Fibroblast of skin of left biceps (primary cell): ENCODE data around the gene GSTT2B.
"Not testable (repeated sequence)": the region's sequence is repeated elsewhere in the genome, so short reads cannot be mapped to it uniquely, and the experiment has no call there.

Source experiments
- DNase-seq, 2 experiments: peaks; one replicate each; pipeline ENCODE4 v3.0.0-alpha.2; 2013; ENCODE audit warnings: low read depth in 2 of 2

The GSTT2B gene

GRCh38 chr22:23986089-23986488 lies 25.1 kb upstream of the GSTT2B start:
- not testable (repeated sequence) for DNase-seq

DNA sequence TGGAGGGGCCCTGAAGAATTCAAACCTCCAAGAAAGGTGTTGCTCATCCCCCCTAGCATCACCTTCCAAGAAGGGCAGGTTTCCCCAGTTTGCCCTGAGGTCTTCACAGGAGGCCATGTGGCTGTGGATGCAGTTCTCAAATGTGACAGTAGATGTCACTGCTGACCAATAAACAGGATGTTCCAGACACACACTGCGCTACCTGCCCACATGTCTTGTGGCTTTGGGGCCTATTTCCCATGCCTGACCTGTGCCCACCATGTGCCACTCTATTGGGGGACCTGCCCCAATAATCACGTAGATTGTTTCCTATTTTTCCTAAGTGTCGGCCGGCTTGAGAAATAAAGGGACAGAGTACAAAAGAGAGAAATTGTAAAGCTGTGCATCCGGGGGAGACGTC lies 23.4 kb upstream of the GSTT2B start:
- no peak for DNase-seq

DNA sequence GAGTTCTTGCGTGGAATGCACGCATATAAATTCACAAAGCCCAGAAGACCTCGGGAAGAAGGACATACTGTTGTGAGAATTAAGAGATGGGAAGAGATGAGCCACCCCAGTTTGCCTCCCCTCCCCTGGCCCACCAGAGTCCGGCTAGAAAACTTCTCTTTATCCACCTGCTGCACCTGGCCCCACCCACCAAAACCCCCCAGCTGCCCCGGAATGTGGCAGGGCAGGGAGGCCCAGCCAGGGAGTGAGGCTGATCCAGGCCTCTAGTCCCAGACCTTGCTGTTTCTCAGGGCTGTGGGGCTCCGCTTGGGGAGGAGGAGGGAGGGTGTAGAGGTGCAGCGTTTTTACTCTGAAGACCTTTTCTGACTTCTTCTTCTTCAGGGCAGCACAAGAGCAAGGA lies 19.6 kb upstream of the GSTT2B start:
- DNase-seq: not testable (repeated sequence)

DNA sequence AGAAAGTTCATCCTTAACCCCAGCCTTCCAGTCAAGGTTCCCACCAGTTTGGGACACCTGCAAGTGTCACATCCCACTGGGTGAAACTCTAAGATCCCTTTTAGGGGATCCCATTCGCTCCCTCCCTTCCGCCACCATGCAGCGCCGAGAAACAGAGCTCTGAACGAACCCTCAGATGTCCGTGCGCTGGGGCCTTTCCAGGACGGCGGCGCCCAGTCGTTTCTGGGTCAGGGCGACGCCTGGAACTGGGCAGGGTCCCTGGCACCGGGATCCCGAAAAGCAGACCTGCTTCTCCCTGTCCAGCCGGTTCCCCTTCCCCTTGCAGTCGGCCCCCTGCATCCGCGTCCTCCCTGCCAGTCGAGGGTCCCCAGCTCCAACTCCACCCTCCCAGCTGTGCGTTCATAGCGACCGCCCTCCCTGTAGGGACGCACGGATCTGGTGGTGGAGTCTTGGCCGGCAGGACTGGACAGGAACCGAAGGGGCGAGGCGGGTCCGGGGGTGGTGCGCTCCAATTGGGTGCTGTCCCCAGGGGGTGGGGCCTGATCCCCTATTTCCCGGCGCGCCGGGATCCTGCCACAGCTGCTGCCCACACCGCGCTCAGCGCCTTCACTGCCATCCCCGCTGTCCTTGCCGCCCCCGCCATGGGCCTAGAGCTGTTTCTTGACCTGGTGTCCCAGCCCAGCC lies 18.7 kb upstream of the GSTT2B start, which contains the start of gene GSTT2:
TSS of gene GSTT2 (plus strand) at position 578 of the 684 bp plus-strand sequence.
- DNase-seq: not testable (repeated sequence)

DNA sequence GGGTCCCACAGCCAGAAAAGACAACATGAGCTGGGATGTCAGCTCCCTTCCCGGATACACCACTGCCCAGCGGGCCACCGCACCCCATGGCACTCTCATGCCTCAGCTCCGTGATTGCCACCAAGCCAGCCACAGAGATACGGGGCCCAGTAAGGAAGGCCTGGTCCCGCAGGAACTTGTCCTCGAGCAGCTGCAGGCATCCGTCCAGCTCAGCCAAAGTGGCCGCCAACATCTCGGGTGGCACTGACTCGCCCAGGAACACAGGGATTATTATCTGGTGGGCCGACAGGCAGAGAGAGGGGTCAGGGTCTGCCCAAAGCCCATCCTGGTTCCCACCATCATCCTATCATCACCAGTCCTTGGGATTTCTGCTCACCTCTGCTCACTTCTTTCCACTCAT lies 16.3 kb upstream of the GSTT2B start:
- not testable (repeated sequence) for DNase-seq

GRCh38 chr22:23974836-23975352 lies 13.9 kb upstream of the GSTT2B start:
- DNase-seq: not testable (repeated sequence)

DNA sequence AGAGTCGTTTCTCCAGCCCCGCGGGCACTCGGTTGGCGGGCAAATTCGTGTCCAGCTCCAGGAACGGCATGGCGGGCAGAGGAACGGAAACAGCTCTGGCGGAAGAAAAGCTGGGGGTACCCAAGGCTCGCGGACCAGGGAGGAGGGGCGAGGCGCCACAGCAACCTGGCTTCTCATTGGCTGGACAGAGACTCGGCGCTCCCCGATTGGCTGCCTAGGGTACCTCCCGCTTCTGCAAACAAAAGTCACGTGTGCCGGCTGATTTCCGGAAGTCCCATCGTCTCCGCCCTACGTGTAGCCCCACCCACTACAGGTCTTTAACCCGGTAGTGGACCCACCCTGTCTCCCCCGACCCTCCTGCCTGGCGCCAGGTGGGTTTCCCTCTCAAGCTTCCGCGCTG lies 13.3 kb upstream of the GSTT2B start, which contains the start of gene DDT:
TSS of gene DDT (minus strand) at position 97 of the 400 bp plus-strand sequence. CDS start at position 70, 27 bp downstream.
- DNase-seq: not testable (repeated sequence)

- not testable (repeated sequence) for DNase-seq
Measured at GRCh38 chr22:23971927-23972326, 10.9 kb upstream of the GSTT2B start.

- no peak for DNase-seq
Measured at GRCh38 chr22:23970816-23971486, 10.0 kb upstream of the GSTT2B start.

DNA sequence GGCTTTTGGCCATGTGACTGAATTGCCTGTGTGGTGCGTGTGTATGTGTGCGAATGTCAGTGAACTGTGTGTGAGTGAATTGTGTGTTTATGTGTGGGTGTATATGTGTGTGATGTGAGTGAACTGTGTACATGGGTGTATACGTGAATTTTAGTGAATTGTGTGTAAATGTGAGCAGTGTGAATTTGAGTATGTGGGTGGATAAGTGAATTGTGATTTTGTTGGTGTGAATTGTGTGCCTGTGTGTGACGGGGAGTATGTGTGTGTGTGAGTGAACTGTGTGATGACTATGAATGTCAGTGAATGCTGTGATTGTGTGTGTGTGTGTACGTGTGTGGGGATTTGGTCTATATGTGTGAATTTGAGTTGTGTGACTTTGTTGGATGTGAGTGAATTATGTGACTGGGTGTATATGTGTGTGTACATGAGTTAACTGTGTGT lies 9.2 kb upstream of the GSTT2B start:
- no peak for DNase-seq

- no peak for DNase-seq
Measured at GRCh38 chr22:23969071-23969470, 8.1 kb upstream of the GSTT2B start.

GRCh38 chr22:23966568-23966967 lies 5.6 kb upstream of the GSTT2B start, which contains the start of gene DDTL:
TSS of gene DDTL (plus strand) at chr22:23966888. CDS start at chr22:23966915, 27 bp downstream.
- not testable (repeated sequence) for DNase-seq

- DNase-seq: not testable (repeated sequence)
Measured at GRCh38 chr22:23966094-23966493, 5.1 kb upstream of the GSTT2B start.

DNA sequence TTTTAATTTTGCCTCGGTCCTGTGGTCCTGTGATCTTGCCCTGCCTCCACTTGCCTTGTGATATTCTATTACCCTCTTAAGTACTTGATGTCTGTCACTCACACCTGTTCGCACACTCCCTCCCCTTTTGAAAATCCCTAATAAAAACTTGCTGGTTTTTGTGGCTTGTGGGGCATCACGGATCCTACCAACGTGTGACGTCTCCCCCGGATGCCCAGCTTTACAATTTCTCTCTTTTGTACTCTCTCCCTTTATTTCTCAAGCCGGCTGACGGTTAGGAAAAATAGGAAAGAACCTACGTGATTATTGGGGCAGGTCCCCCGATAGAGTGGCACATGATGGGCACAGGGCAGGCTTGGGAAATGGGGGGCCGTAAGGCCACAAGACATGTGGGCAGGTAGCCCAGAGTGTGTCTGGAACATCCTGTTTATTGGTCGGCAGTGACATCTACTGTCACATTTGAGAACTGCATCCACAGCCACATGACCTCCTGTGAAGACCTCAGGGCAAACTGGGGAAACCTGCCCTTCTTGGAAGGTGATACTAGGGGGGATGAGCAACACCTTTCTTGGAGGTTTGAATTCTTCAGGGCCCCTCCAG lies 4.6 kb downstream of the GSTT2B start:
- peak; percentile 7 to 12 for DNase-seq

- not testable (repeated sequence) for DNase-seq
Measured at GRCh38 chr22:23955886-23956285, 5.1 kb downstream of the GSTT2B start.

- DNase-seq: not testable (repeated sequence)
Measured at GRCh38 chr22:23954991-23955305, 6.0 kb downstream of the GSTT2B start.

DNA sequence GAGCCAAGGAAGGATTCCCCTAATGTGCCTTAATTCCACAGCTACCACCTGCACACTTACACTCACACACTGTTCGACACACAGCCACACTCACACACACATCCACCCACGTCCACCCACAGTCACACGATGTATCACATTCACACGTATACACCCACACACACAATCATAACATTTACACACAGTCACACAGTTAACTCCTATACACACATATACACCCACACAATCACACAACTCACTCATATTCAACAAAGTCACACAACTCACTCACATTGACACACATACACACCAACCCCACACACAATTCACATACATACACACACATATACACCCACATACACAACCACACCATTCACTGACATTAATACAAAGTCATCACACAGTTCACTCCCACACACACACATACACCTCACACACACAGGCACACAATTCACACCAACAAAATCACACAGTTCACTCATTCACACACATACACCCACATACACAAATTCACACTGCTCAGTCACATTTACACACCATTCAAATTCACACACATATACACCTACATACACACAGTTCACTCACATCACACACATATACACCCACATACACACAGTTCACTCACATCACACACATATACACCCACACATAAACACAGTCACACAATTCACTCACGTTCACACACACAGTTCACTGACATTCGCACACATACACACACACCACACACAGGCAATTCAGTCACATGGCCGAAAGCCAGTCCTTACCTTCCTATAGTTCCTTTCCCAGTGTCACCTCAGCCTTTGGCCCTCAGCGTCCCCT lies 6.6 kb downstream of the GSTT2B start:
- DNase-seq: not testable (repeated sequence)

GRCh38 chr22:23953485-23953884 lies 7.5 kb downstream of the GSTT2B start:
- not testable (repeated sequence) for DNase-seq

GRCh38 chr22:23952794-23953405 lies 8.1 kb downstream of the GSTT2B start:
- DNase-seq: not testable (repeated sequence)

DNA sequence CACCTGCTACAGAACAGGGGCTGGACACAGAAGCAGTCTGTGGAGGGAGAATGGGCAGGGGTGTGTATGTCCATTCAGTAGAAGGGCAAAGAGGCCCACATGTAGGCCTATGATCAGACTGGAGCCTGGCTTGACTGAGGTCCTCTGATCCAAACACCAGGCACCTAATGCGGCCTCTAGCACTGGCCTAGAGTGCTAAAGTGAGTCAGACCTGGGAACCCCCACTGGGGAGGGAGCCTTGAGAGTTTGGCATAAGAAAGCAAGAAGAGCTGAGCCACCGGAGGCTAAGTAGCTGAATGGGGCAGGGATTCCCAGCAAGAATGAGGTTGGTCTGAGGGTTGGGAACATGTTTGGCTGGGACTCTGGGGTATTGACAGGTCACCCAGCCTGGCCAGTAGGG lies 9.6 kb downstream of the GSTT2B start:
- not testable (repeated sequence) for DNase-seq

DNA sequence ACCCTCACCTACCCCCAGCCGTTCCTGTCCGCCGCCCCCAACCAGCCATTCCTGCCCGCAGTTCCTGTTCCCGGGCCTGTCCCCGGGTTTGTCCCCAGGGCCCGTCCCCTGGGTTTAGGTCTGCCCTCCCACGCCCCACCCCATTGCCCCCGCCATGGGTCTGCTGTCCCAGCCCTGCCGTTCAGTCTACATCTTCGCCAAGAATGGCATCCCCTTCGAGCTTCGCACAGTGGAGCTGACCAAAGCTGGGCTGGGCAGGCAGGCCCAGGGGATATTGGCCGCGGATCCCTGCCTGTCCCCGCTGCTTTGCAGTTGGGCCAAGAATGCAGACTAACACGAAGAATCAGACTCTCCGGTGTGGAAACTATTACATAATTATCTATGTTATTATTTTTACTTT lies 11.2 kb downstream of the GSTT2B start:
- not testable (repeated sequence) for DNase-seq
